ENCODE data around the gene GABRB2. TPM values are rescaled to one million over a fixed set of nuclear protein-coding genes. Genes with fewer than 3 reads are reported as not detected.

The GABRB2 gene
- total RNA-seq, 1 experiment from 2014 or later = not detected

DNA sequence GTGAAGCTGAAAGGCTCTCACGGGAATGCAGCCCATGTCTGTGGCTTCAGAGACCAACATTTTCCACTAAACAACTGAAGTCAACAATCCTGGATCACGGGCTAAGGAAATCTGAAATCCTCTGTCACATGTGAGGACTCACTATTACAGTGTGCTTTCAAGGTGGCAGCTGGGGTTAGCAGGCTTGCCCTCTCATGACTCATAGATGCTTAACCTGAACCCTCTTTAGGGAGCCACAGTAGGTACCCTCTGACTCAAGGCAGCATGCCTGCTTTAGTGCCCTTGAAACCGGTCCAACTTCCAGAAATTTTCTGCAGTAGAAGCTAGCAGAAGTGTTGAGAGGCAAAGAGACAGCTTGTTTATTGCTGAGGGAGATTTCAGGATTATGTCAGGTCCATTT lies 232.5 kb downstream of the GABRB2 start:
- no peak for TF ChIP-seq EZH2phosphoT487 (IDR thresholded peaks at IDR 0.05; ENCODE audit: borderline replicate concordance)
- Histone ChIP-seq H3K36me3 (ENCODE audit: control insufficient read depth in 1 of 2, insufficient read depth in 2 of 2, low read length in 2 of 2) (no peaks in the 10 kb centered on the region), H3K4me1 (ENCODE audit: control insufficient read depth in 1 of 2, insufficient read depth in 2 of 2, low read length in 2 of 2) (no peaks in the 10 kb centered on the region), H2AFZ (ENCODE audit: low read depth, low read length, poor library complexity, severe bottlenecking) (no peak overlapping the region), H3K9me3 (ENCODE audit: control insufficient read depth in 1 of 2, insufficient read depth in 1 of 2, low read depth in 1 of 2, low read length in 2 of 2) (peaks cover 0 to 5% of the 10 kb centered on the region in 2 experiments; a peak in 2 of 4 replicates), H3K9me2 (ENCODE audit: insufficient read depth) (no peaks in the 10 kb centered on the region), H4K20me1 (ENCODE audit: insufficient read depth) (no peaks in the 10 kb centered on the region), H3K27ac (ENCODE audit: low read depth, low read length) (no peak overlapping the region), H3K79me2 (ENCODE audit: insufficient read depth, low read length) (no peaks in the 10 kb centered on the region), H3K9ac (ENCODE audit: low read length) (no peak overlapping the region), H3K4me2 (ENCODE audit: low read length) (no peak overlapping the region), H3K27me3 (ENCODE audit: insufficient read depth, low read length) (no peaks in the 10 kb centered on the region), H3K4me3 (replicated peaks in 1 of 2; ENCODE audit: low read depth in 1 of 2, low read length in 2 of 2) (no peak overlapping the region)
- DNase-seq (ENCODE audit: low read depth, low spot score) = no peak
- intact Hi-C loops (cut with micrococcal nuclease) = no loop called here
- CTCF ChIA-PET = no interaction called here
- no peak for ATAC-seq
- RAD21 ChIA-PET (ENCODE audit: low non-redundant PET in 1 of 2, low total read pairs in 2 of 2, uncharacterized antibody in 2 of 2, unreplicated experiment in 2 of 2) = no interaction called here
- no TSS peak for BruUV-seq (replicated peaks)
- POLR2A ChIA-PET = no interaction called here

DNA sequence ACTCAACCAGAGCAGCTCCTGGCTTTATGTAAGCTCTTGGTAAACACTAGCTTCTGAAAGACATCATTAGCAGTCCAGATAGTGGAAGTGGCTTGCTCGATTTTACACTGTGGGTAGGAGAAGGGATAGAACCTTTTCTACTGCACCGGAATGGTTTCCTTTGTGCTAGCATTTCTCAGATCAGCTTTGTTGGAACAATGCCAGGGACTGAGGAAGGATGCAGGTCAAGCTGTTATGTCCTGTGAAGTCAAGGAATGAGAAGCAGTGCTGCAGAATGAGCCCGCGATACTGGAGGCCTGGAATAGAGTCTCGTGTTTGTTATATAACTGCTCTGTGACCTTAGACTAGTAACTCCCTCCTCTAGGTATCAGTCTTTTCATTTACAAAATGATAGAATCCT lies 233.6 kb downstream of the GABRB2 start:
- no peak overlapping the region for H2AFZ ChIP-seq (ENCODE audit: low read depth, low read length, poor library complexity, severe bottlenecking)
- POLR2A ChIA-PET = no interaction called here
- H3K27ac ChIP-seq (ENCODE audit: low read depth, low read length) = no peak overlapping the region
- RAD21 ChIA-PET (ENCODE audit: low non-redundant PET in 1 of 2, low total read pairs in 2 of 2, uncharacterized antibody in 2 of 2, unreplicated experiment in 2 of 2) = no interaction called here
- no peaks in the 10 kb centered on the region for H4K20me1 ChIP-seq (ENCODE audit: insufficient read depth)
- no peaks in the 10 kb centered on the region for H3K36me3 ChIP-seq (ENCODE audit: control insufficient read depth in 1 of 2, insufficient read depth in 2 of 2, low read length in 2 of 2)
- no peaks in the 10 kb centered on the region for H3K9me2 ChIP-seq (ENCODE audit: insufficient read depth)
- no peak for ATAC-seq
- no TSS peak for BruUV-seq (replicated peaks)
- no peak for TF ChIP-seq EZH2phosphoT487 (IDR thresholded peaks at IDR 0.05; ENCODE audit: borderline replicate concordance)
- no peak for TF ChIP-seq TCF7L2 (IDR thresholded peaks at IDR 0.05; ENCODE audit: borderline replicate concordance, extremely low read depth, insufficient read depth, insufficient read length)
- TF ChIP-seq POLR2A (IDR thresholded peaks at IDR 0.05; ENCODE audit: borderline replicate concordance, extremely low read depth, insufficient read depth, insufficient read length) = no peak
- TF ChIP-seq, protein P1, sequence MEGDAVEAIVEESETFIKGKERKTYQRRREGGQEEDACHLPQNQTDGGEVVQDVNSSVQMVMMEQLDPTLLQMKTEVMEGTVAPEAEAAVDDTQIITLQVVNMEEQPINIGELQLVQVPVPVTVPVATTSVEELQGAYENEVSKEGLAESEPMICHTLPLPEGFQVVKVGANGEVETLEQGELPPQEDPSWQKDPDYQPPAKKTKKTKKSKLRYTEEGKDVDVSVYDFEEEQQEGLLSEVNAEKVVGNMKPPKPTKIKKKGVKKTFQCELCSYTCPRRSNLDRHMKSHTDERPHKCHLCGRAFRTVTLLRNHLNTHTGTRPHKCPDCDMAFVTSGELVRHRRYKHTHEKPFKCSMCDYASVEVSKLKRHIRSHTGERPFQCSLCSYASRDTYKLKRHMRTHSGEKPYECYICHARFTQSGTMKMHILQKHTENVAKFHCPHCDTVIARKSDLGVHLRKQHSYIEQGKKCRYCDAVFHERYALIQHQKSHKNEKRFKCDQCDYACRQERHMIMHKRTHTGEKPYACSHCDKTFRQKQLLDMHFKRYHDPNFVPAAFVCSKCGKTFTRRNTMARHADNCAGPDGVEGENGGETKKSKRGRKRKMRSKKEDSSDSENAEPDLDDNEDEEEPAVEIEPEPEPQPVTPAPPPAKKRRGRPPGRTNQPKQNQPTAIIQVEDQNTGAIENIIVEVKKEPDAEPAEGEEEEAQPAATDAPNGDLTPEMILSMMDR (IDR thresholded peaks at IDR 0.05 in 2 of 3, conservative IDR thresholded peaks at IDR 0.05 in 1 of 3; ENCODE audit: borderline replicate concordance in 1 of 3, insufficient read depth in 1 of 3, low read depth in 2 of 3, low read length in 2 of 3) = no peak
- TF ChIP-seq SRF (IDR thresholded peaks at IDR 0.05; ENCODE audit: low read depth) = no peak
- TF ChIP-seq POLR2AphosphoS5 (IDR thresholded peaks at IDR 0.05; ENCODE audit: low read depth, low read length) = no peak
- intact Hi-C loops (cut with micrococcal nuclease) = no loop called here
- no peaks in the 10 kb centered on the region for H3K27me3 ChIP-seq (ENCODE audit: insufficient read depth, low read length)
- H3K4me1 ChIP-seq (ENCODE audit: control insufficient read depth in 1 of 2, insufficient read depth in 2 of 2, low read length in 2 of 2) = no peaks in the 10 kb centered on the region
- no peak overlapping the region for H3K4me3 ChIP-seq (replicated peaks in 1 of 2; ENCODE audit: low read depth in 1 of 2, low read length in 2 of 2)
- CTCF ChIA-PET = no interaction called here
- H3K79me2 ChIP-seq (ENCODE audit: insufficient read depth, low read length) = no peaks in the 10 kb centered on the region
- no peak for DNase-seq (ENCODE audit: low read depth, low spot score)
- peaks cover 0 to 5% of the 10 kb centered on the region in 2 experiments; a peak in 2 of 4 replicates for H3K9me3 ChIP-seq (ENCODE audit: control insufficient read depth in 1 of 2, insufficient read depth in 1 of 2, low read depth in 1 of 2, low read length in 2 of 2)
- H3K9ac ChIP-seq (ENCODE audit: low read length) = no peak overlapping the region
- H3K4me2 ChIP-seq (ENCODE audit: low read length) = no peak overlapping the region
